ENCODE measurements around the gene PYROXD2.
"Not testable (repeated sequence)": the region's sequence is repeated elsewhere in the genome, so short reads cannot be mapped to it uniquely, and the experiment has no call there.

Gene PYROXD2

DNA sequence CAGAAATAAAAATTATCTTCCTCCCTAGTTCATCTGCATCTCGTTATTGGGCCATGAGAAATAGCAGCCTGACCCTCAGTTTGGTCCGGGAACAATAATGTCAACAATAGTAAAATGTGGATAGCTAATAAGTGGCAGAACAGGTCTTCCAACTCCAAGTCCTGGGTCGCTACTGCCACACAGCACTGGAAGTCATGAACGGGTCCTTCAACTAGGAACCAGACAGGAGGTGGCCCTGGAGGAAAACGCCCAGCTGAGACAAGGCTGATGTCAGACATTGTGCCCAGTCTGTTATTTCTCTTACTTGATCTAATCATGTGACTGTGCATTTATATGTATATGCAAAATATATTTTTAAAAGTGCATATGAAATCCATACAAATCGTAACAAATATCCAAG, 51.8 kb downstream of the PYROXD2 start:
- no peak for DNase-seq

DNA sequence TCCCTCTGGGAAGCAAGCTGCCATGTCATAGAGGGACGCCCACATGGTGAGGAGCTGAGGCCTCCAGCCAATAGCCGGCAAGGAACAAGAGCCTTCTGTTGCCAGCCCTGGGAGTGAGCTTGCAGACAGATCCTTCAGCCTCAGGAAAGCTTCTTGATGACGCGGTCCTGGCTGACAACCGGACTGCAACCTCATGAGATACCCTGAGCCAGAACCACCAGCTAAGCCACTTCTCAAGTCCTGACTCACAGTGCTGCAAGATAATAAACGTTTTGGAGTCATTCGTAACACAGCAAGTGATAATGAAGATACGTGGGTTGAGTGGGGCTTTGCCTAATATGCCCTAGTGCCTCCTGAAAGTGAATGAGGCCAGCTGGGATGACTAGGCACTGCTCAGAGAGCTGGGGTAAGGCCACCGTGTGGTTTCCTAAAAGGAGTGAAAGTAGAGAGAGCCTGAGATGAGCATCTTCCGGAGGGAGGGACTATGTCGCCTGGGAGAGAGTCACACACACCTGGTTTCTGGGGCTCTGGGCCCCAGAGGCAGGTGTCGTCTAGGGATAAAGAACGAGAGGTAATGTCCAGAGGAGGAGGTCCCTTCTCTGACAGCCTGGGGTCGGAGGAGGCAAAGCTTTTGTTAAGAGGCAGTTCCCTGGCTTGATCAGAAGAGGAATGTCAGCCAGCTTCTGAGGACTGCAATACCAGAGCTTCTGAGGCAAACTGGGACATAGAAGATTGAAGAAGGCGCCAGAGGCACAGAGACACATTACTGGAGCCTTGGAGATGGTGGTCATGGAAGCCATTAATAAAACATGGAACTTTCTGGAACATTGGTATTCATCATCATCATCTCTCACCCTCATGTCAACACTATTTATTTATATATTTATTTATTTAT, 53.6 kb downstream of the PYROXD2 start:
- DNase-seq, result peak; percentile 93 to 98

DNA sequence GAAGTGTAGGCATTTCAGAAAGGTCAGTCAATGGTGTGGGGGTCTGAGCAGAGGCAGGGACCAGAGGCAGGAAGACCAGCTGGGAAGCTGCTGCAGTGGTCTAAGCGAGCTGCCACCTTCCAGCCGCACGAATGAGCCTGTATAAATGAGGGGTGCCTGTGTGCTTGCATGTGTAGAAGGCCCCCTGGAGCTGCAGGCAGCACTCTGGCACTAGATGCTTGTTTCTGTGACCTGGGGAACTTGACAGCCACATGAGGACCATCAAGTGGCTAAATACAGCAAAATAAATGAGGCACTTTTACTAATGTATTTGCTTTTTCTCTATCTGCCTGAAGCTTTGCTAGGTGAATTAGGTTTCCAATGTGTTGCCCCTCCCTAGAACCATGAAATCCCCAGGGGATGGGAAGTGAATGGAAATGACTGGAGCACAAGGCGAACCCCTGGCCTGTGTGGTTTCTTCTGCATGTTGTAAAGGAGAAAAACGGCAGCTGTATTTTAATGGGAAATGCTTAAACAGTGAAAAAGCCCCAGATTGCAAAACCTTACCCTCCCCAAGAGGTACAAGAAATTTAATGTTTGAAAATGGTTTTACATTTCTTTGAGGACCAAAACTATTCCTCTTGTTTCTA, 57.7 kb downstream of the PYROXD2 start:
- no peak for DNase-seq

DNA sequence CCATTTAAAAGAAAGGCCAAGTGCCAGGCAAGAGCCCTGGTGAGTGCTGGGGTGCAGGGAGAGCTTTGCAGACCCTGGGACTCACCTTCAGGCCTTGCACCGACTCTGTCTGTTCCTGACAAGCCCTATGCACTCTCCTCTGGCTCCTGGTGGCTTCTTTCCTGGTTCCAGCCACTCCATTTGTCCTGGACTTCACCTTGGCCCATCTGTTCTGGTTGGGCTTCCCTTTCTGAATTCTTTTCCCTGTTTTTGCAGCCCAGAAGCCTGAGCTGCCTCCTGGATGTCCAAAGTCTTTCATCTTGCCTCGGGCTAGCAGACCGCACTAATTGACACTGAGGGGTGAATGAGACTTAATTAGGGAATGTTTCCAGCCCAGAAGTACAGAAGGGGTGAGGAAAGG, 60.5 kb downstream of the PYROXD2 start:
- DNase-seq, result no peak

DNA sequence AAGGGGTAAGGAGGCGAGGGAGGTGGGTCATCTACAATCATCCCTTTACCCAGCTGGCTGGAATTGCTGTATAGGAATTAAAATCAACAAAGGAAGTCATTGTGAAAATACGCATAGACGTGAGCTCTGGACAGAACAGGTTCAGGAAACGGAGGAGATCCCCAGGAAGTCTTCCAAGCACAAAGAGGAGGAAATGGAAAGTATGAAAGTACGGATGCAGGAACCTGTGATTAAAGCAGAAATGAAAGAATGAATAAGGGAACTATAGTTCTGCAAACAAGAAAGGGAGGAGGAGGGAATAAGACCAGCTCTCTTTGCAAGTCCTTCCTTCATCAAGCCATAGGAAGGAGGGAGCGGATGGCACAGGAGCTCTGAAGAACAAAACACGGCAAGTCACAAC, 61.8 kb downstream of the PYROXD2 start:
- DNase-seq, result no peak

DNA sequence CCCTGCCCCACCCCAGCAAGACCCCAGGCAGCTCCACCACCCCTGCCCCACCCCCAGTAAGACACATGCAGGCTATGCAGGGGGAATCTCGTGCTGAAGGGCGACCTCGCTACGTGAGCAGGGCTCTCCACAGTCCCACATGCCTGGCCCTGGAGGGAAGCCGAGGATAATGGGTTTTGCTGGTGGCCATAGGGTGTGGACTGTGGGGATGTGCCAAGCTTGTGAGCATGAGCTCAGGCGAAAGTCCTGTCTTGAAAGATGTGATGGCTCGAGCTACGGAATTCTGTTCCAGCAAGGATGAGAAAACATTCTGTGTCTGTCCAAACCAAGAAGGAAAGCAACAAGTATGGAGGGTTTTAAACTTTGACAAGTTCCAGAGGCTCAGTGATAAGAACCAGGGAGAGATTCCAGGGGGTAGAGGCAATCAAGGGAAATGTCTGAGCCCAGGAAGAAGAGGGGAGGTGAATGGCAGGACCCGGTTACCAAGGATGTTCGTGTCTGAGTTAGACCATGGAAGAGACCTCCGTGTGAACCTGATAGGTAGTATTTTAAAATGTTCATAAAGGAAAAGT, 63.1 kb downstream of the PYROXD2 start:
- DNase-seq, result no peak

DNA sequence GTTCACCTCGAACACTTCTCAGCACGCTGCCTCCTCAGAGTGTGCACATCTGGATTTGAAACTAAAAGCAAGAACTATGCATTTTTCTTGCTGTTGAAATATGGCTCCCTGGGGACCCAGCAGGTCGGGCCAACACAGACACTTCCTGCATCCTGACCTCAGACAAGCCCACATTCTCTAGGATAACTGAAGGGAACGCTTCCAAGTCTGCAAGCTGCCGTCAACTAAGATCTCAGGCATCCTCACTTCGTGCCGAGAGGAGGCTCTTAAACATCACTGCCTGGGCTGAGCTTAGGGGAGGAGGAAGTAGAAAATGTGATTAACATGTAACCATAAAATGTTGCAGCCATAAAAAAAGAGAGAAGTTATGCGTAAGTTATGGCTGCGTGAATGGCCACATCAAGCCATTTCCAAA, 65.5 kb downstream of the PYROXD2 start:
- no peak for DNase-seq

DNA sequence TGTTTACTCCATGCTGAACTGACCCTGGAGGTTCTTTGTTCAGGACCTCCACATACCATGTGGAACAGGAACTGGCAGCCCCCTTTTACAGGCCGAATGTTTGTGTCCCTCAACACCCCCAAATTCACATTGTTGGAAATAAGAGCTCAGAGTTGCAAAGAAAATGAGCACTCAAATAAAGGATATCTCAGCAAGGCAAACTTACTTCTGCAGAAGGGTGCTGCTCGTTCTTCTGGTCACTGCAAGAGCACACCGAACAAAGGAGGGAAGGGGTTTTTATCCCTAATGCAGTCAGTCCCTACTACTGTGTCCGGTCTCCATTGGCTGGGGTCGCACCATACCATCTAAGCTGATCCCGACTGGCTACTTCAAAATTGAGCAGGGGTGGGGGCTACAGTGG, 68.1 kb downstream of the PYROXD2 start:
- no peak for DNase-seq

DNA sequence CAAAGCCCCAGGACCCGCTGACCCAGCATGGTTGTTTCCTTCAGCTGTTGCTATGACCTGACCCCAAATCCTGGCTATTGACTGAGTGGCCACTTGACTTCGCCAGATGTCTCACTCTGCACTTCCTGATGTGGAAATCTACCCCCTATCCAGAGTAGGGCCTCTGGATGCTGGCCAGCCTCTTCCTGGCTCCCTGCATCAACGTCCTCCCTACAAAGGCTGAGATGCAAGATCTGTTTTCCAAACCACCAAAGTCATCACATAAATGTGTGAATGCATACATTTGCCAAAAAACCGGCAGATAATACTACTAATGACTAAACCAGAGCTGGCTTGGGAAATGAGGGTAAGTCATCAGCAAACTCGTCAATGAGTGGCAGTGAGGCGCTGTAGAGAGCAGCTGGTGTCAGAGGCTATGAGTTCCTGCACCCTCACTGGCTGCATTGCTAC, 70.4 kb downstream of the PYROXD2 start:
- no peak for DNase-seq

DNA sequence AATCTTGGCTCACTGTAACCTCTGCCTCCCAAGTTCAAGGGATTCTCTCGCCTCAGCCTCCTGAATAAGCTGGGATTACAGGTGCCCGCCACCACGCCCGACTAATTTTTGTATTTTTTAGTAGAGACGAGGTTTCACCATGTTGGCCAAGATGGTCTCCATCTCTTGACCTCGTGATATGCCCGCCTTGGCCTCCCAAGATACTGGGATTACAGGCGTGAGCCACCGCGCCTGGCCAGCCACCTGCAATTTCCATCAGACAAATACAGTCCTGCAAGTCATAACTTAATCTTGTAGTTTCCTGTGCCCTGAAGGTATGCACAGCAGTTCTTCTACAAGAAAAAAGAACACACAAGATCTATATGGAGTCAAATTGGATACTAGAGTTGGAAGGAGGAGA, 73.3 kb downstream of the PYROXD2 start:
- not testable (repeated sequence) for DNase-seq

DNA sequence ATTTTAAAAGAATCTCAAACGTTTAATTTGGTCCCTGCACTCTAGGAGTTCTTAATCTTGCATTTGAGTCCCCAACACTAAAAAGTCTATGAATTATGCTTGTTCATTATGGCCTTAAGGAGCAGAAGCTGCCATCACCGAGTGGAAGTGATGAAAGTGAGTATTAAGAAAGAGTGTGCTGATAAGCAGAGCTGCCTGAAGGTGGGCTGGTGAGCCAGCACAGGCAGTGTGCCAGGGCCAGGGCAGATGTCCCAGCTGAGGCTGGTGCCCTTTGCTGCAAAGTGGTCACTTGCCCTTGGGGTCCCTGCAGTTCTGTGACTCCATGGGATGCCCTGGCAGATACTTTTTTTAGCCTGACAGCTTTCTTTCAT, 74.1 kb downstream of the PYROXD2 start:
- DNase-seq, result no peak

DNA sequence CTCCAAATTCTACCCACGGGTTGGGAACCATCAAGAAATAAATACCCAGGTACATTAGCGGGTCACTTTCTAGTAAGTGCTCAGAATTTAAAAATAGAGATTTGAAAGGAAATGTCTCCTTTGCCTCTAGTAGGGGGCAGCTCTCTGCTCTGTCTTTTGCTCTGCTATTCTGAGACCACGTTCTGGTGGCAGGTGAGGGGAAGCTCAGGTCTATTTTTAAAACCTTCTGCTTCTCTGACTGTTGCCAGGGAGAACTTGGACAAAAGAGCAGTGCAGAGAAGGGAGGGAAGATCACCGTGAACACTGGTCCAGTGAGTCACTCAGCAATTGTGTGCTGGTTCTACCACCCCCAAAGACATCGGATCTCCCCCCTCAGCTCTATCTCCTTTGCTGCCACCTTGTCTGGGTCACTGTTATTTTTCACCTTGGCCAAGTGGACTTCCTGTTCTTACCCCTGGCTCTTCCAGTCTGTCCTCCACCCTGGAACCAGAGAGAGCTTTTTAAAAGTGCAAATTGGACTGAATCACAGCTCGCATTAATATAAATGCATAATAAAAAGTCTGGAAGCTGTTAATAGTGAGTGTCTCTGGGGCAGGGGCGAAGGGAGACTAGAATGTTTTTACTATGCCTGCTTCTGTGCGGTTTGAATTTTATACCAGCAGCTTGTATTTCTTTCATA, 74.6 kb downstream of the PYROXD2 start:
- peak; percentile 86 to 88 for DNase-seq

DNA sequence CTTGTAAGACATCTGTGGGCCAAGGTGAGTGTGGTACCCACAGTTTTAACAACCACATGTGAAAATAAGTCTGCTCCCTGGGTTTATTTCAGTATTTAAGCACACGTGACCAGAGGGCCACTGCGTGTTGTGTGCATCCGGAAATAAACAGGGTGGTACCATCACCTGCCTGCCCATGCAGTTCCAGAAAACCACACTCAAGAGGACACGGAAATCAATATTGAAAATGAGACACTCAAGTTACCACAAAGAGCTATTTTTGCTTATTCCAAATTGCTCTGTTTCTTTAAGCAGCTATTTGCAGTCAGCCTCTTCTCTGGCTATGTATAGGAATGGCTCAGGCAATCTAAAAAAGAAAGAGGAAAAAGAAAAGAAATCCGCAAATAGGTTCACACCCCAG, 75.2 kb downstream of the PYROXD2 start:
- DNase-seq, result no peak

DNA sequence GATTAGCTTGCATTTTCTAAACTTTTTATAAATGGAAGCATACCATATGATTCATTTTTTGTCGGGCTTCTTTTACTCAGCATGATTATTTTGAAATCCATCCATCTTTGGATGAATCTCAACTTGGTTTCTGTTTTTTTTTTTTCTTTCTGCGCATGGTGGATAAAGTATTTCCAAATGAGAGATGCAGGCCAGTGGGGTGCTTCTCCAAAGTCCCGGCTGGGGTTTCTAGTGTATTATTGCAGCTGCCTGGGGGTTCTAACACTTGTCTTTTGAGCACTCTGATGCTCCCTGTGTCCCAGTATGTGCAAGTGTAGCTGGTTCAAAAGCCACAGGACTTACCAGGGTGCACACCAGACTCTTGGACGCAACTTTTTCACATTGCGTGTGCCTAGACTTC, 76.1 kb downstream of the PYROXD2 start:
- DNase-seq, result no peak

DNA sequence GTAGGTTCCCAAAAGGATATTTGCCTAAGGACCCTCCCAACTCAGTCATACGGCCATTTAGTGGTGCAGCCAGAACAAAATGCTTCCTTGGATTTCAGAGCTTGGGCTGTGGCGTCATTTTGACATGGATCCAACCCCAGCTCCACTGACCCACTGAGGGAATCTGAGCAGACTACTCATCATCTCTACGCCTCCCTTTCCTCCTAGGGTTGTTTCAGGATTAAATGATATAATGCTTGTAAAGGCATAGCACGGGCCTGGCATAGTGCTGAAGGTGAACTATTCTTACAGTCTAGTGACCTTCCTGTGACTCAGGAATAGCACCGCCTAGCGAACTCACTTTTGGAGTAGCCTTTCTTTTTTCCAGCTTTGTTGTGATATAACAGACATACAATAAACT, 76.7 kb downstream of the PYROXD2 start:
- no peak for DNase-seq

DNA sequence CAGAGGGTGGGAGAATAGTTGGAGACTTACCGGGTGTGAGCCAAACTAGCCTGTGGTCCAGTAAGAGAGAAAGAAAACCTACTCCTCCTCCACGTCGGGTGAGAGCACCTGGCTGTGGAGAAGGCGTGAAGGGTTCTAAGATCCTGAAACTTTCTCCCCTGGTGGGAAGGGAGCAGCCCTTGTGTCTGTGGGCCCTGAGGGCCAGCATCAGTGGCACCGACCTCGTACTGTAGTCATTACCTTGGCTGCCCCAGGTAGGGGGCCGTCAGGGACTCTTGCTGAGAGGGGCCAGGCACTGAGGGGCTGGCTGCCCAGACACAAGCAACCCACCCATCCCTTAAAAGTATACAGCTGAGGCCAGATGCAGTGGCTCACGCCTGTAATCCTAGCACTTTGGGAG, 77.5 kb downstream of the PYROXD2 start:
- DNase-seq, result no peak
